IMR-90 (cell line): ENCODE results near the gene LRP11. TPM values are rescaled to one million over a fixed set of nuclear protein-coding genes. Genes with fewer than 3 reads are reported as not detected.

Experiments
- ATAC-seq: fragments of 200-7000 bp; cut with Tn5 transposase; 2 replicates; pipeline ENCODE4 v1.9.1; 2020; ENCODE audit warnings: low read depth, mild to moderate bottlenecking, moderate library complexity
- BruUV-seq: library from RNA; stranded (reverse); fragments of 400-500 nt; replicated peaks from 2 replicates; lab custom pipeline; 2021; lab: Mats Ljungman, UMichigan
- CTCF ChIA-PET: fragments of 300-600 bp; formaldehyde crosslinking; extraction: SDS; loops from one replicate; lab custom pipeline; 2021; ENCODE audit warnings: antibody characterized with exemption; lab: Yijun Ruan, JAX
- POLR2A ChIA-PET: fragments of 300-600 bp; sonication (Branson Sonifier 250); formaldehyde crosslinking; loops from one replicate; lab custom pipeline; 2022; ENCODE audit warnings: antibody characterized with exemption; ENCODE audit not compliant: unreplicated experiment; lab: Charles Lee
- DNase-seq: peaks from one replicate; pipeline ENCODE4 v3.0.0; 2013
- H2AFZ ChIP-seq: replicated peaks from 2 replicates; pipeline ENCODE3; 2013; ENCODE audit warnings: low read length, mild to moderate bottlenecking; ENCODE audit not compliant: poor library complexity
- H2AK5ac ChIP-seq: 2 replicates; pipeline ENCODE4 v1.6.1; 2013; ENCODE audit warnings: low read depth, low read length, inconsistent platforms
- H2AK9ac ChIP-seq: replicated peaks from 2 replicates; pipeline ENCODE3; 2013; ENCODE audit warnings: mild to moderate bottlenecking, low read depth, low read length, moderate library complexity; ENCODE audit not compliant: poor library complexity
- H2BK120ac ChIP-seq: 2 replicates; pipeline ENCODE4 v1.6.1; 2013; ENCODE audit warnings: low read depth, low read length, inconsistent platforms
- H2BK15ac ChIP-seq: 3 replicates; pipeline ENCODE4 v1.6.1; 2013; ENCODE audit warnings: low read depth, low read length, inconsistent platforms
- H2BK20ac ChIP-seq: 2 replicates; pipeline ENCODE4 v1.6.1; 2013; ENCODE audit warnings: low read depth, mild to moderate bottlenecking, inconsistent platforms, low read length, moderate library complexity
- H2BK5ac ChIP-seq: 2 replicates; pipeline ENCODE4 v1.6.1; 2013; ENCODE audit warnings: mild to moderate bottlenecking, low read depth, low read length, inconsistent platforms; ENCODE audit not compliant: poor library complexity, severe bottlenecking
- H3K14ac ChIP-seq: replicated peaks from 2 replicates; pipeline ENCODE4 v1.6.1; 2013; ENCODE audit warnings: low read depth, low read length, inconsistent platforms
- H3K18ac ChIP-seq: 2 replicates; pipeline ENCODE4 v1.6.1; 2013; ENCODE audit warnings: low read depth, low read length, control low read depth
- H3K23ac ChIP-seq: 2 replicates; pipeline ENCODE4 v1.6.1; 2013; ENCODE audit warnings: low read depth, low read length, inconsistent platforms
- H3K27ac ChIP-seq: 2 replicates; pipeline ENCODE4 v1.5.1; 2013; ENCODE audit warnings: mild to moderate bottlenecking, control low read depth, low read length; ENCODE audit not compliant: insufficient read depth
- H3K27me3 ChIP-seq: 2 replicates; pipeline ENCODE4 v1.6.1; 2013; ENCODE audit warnings: low read length; ENCODE audit not compliant: control insufficient read depth, insufficient read depth
- H3K36me3 ChIP-seq: 2 replicates; pipeline ENCODE4 v1.6.1; 2013; ENCODE audit warnings: low read length, mixed read lengths; ENCODE audit not compliant: control insufficient read depth, insufficient read depth
- H3K4ac ChIP-seq: 2 replicates; pipeline ENCODE4 v1.6.1; 2013; ENCODE audit warnings: low read depth, low read length, inconsistent platforms
- H3K4me1 ChIP-seq: 2 replicates; pipeline ENCODE4 v1.6.1; 2013; ENCODE audit warnings: low read length, mixed read lengths; ENCODE audit not compliant: control insufficient read depth, insufficient read depth
- H3K4me2 ChIP-seq: 2 replicates; pipeline ENCODE4 v1.6.1; 2013; ENCODE audit warnings: low read depth, mild to moderate bottlenecking, control low read depth, low read length, moderate library complexity
- H3K4me3 ChIP-seq: 2 replicates; pipeline ENCODE4 v1.5.1; 2013; ENCODE audit warnings: low read depth, mild to moderate bottlenecking, control low read depth, low read length, moderate library complexity; ENCODE audit not compliant: insufficient read depth
- H3K56ac ChIP-seq: 2 replicates; pipeline ENCODE4 v1.6.1; 2013; ENCODE audit warnings: low read length, inconsistent platforms; ENCODE audit not compliant: insufficient read depth; ENCODE audit errors: extremely low read depth
- H3K79me1 ChIP-seq, 2 experiments: 2 replicates each; pipeline ENCODE4 v1.6.1; 2013; ENCODE audit warnings: low read length in 2 of 2, inconsistent platforms in 1 of 2, low read depth in 1 of 2
- H3K9ac ChIP-seq: 2 replicates; pipeline ENCODE4 v1.6.1; 2013; ENCODE audit warnings: low read depth, low read length, control low read depth
- H3K9me1 ChIP-seq: 2 replicates; pipeline ENCODE4 v1.6.1; 2013; ENCODE audit warnings: low read length, inconsistent platforms; ENCODE audit not compliant: insufficient read depth
- H3K9me3 ChIP-seq: 2 replicates; pipeline ENCODE4 v1.6.1; 2013; ENCODE audit warnings: low read length; ENCODE audit not compliant: control insufficient read depth, insufficient read depth
- H4K20me1 ChIP-seq: 2 replicates; pipeline ENCODE4 v1.6.1; 2013; ENCODE audit warnings: low read length, inconsistent platforms; ENCODE audit not compliant: insufficient read depth
- H4K5ac ChIP-seq: 2 replicates; pipeline ENCODE4 v1.6.1; 2013; ENCODE audit warnings: mild to moderate bottlenecking, low read depth, low read length, control low read depth
- H4K8ac ChIP-seq, 2 experiments: 2 replicates each; pipeline ENCODE4 v1.6.1; 2013; ENCODE audit warnings: low read depth in 2 of 2, low read length in 2 of 2, control low read depth in 1 of 2, inconsistent platforms in 1 of 2
- H4K91ac ChIP-seq: 2 replicates; pipeline ENCODE4 v1.6.1; 2013; ENCODE audit warnings: low read depth, low read length, inconsistent platforms; ENCODE audit not compliant: insufficient read depth
- BHLHE40 ChIP-seq: fragments of 150-350 bp; IDR thresholded peaks from 2 replicates; pipeline ENCODE4 v1.6.1; 2016; ENCODE audit warnings: mild to moderate bottlenecking, low read depth, low read length
- CHD1 ChIP-seq: IDR thresholded peaks from 2 replicates; pipeline ENCODE4 v1.6.1; 2012; ENCODE audit warnings: low read depth, low read length, improper control_type of control experiment
- ELK1 ChIP-seq: fragments of 150-350 bp; IDR thresholded peaks from 2 replicates; pipeline ENCODE4 v1.6.1; 2016; ENCODE audit warnings: low read depth, mild to moderate bottlenecking, low read length, moderate library complexity, borderline replicate concordance
- FOS ChIP-seq: fragments of 150-350 bp; IDR thresholded peaks from 2 replicates; pipeline ENCODE4 v1.6.1; 2016; ENCODE audit warnings: low read depth, low read length
- MAZ ChIP-seq: IDR thresholded peaks from 2 replicates; pipeline ENCODE4 v1.6.1; 2012; ENCODE audit warnings: low read depth, mild to moderate bottlenecking, low read length, improper control_type of control experiment, moderate library complexity, borderline replicate concordance
- MXI1 ChIP-seq: IDR thresholded peaks from 2 replicates; pipeline ENCODE4 v1.6.1; 2012; ENCODE audit warnings: low read depth, mild to moderate bottlenecking, low read length, moderate library complexity, borderline replicate concordance
- NFE2L2 ChIP-seq: fragments of 150-350 bp; IDR thresholded peaks from 2 replicates; pipeline ENCODE4 v1.6.1; 2016; ENCODE audit warnings: low read depth, mild to moderate bottlenecking, low read length
- POLR2A ChIP-seq: IDR thresholded peaks from 2 replicates; pipeline ENCODE4 v1.6.1; 2012; ENCODE audit warnings: mild to moderate bottlenecking, low read depth, low read length
- RAD21 ChIP-seq: IDR thresholded peaks from 2 replicates; pipeline ENCODE4 v1.6.1; 2012; ENCODE audit warnings: low read length, improper control_type of control experiment
- RCOR1 ChIP-seq: IDR thresholded peaks from 2 replicates; pipeline ENCODE4 v1.6.1; 2012; ENCODE audit warnings: mild to moderate bottlenecking, low read length, improper control_type of control experiment; ENCODE audit not compliant: insufficient replicate concordance
- RFX5 ChIP-seq: IDR thresholded peaks from 2 replicates; pipeline ENCODE4 v1.8.0; 2012; ENCODE audit warnings: low read depth, mild to moderate bottlenecking, low read length, moderate library complexity
- SMC3 ChIP-seq: fragments of 150-350 bp; IDR thresholded peaks from 2 replicates; pipeline ENCODE4 v1.6.1; 2016; ENCODE audit warnings: low read depth, mild to moderate bottlenecking, antibody characterized with exemption, low read length, moderate library complexity
- USF2 ChIP-seq: fragments of 150-350 bp; IDR thresholded peaks from 2 replicates; pipeline ENCODE4 v1.6.1; 2017; ENCODE audit warnings: mild to moderate bottlenecking, antibody characterized with exemption, low read length, low read depth
- WGBS, 2 experiments: methylation state at CpG; one replicate each; pipeline versions ENCODE4 v1.1.5 to v1.1.7; 2013; ENCODE audit warnings: missing lambda C conversion rate in 2 of 2; ENCODE audit not compliant: insufficient read length in 1 of 2; ENCODE audit errors: extremely low coverage in 2 of 2; 5-methylcytosine and 5-hydroxymethylcytosine counted together
- dilution Hi-C: fragments of 300-500 bp; cut with HindIII; formaldehyde crosslinking; loops from one replicate; pipeline ENCODE4 v1.14.3; 2018; ENCODE audit warnings: low sequenced_read_pairs; ENCODE audit not compliant: unreplicated experiment
- in situ Hi-C: fragments of 300-500 bp; cut with MboI; formaldehyde crosslinking; loops from 3 replicates; pipeline ENCODE4 v1.14.3; 2019; ENCODE audit warnings: low sequenced_read_pairs, inconsistent platforms, mixed read lengths
- intact Hi-C: fragments of 100-400 bp; cut with micrococcal nuclease; formaldehyde crosslinking; loops from 2 replicates; pipeline ENCODE4 v1.10.0; 2022
- polyA plus RNA-seq, 3 experiments: library from polyadenylated mRNA; depleted of rRNA; stranded (reverse); fragments of >200 nt; gene quantifications; 2 replicates each; pipeline ENCODE4 v1.2.3, GENCODE V29; 2012; ENCODE audit warnings: low replicate concordance in 1 of 3
- total RNA-seq: library from RNA; depleted of rRNA; stranded (reverse); fragments of >200 nt; gene quantifications from 2 replicates; pipeline ENCODE4 v1.2.3, GENCODE V29; 2012
- TF ChIP-seq, protein P1 (sequence below): conservative IDR thresholded peaks from 2 replicates; pipeline ENCODE4 v1.5.1; 2012; ENCODE audit warnings: mild to moderate bottlenecking, low read depth, low read length, improper control_type of control experiment

Gene LRP11
- total and polyA plus RNA-seq, 2 of the 4 experiments (the other 2 are of a cell fraction), result 48.8 to 63.8 TPM

GRCh38 chr6:149901444-149902140 lies 37.4 kb upstream of the LRP11 start:
- no peak overlapping the region for H2AK5ac ChIP-seq
- H3K4me1 ChIP-seq, result peaks cover 9% of the 10 kb centered on the region
- DNase-seq, result no peak
- H3K36me3 ChIP-seq, result no peaks in the 10 kb centered on the region
- TF ChIP-seq, protein P1, sequence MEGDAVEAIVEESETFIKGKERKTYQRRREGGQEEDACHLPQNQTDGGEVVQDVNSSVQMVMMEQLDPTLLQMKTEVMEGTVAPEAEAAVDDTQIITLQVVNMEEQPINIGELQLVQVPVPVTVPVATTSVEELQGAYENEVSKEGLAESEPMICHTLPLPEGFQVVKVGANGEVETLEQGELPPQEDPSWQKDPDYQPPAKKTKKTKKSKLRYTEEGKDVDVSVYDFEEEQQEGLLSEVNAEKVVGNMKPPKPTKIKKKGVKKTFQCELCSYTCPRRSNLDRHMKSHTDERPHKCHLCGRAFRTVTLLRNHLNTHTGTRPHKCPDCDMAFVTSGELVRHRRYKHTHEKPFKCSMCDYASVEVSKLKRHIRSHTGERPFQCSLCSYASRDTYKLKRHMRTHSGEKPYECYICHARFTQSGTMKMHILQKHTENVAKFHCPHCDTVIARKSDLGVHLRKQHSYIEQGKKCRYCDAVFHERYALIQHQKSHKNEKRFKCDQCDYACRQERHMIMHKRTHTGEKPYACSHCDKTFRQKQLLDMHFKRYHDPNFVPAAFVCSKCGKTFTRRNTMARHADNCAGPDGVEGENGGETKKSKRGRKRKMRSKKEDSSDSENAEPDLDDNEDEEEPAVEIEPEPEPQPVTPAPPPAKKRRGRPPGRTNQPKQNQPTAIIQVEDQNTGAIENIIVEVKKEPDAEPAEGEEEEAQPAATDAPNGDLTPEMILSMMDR, result no peak
- no peak for TF ChIP-seq USF2
- no peak for TF ChIP-seq BHLHE40
- no peak for TF ChIP-seq SMC3
- no peak for TF ChIP-seq RFX5
- no peak for TF ChIP-seq POLR2A
- TF ChIP-seq MXI1, result no peak
- TF ChIP-seq NFE2L2, result no peak
- no peak for TF ChIP-seq MAZ
- no peak for TF ChIP-seq FOS
- TF ChIP-seq CHD1, result no peak
- TF ChIP-seq RAD21, result no peak
- no peak for TF ChIP-seq RCOR1
- TF ChIP-seq ELK1, result no peak
- ATAC-seq, result no peak
- H3K4me3 ChIP-seq, result no peak overlapping the region
- H2AFZ ChIP-seq, result no peak overlapping the region
- no peak overlapping the region for H2BK120ac ChIP-seq
- intact Hi-C loops, result no loop called here
- no peak overlapping the region for H3K4ac ChIP-seq
- in situ Hi-C loops, result no loop called here
- no peak overlapping the region for H3K4me2 ChIP-seq
- 37% methylated on average over 2 of the region's 6 CpGs; no CpG with 5 or more reads in 1 of the 2 experiments for WGBS, 2 experiments
- no peak overlapping the region for H3K27ac ChIP-seq
- H3K79me1 ChIP-seq, result no peaks in the 10 kb centered on the region
- H3K9me3 ChIP-seq, result no peaks in the 10 kb centered on the region
- BruUV-seq, result no TSS peak
- no peak overlapping the region for H3K23ac ChIP-seq
- H3K56ac ChIP-seq, result no peak overlapping the region
- no peak overlapping the region for H3K14ac ChIP-seq
- no peak overlapping the region for H4K91ac ChIP-seq
- H3K18ac ChIP-seq, result no peak overlapping the region
- H4K20me1 ChIP-seq, result no peaks in the 10 kb centered on the region
- peaks cover 9% of the 10 kb centered on the region for H3K9me1 ChIP-seq
- H4K8ac ChIP-seq, result no peak overlapping the region
- H3K27me3 ChIP-seq, result peaks cover 6% of the 10 kb centered on the region
- POLR2A ChIA-PET, result no interaction called here
- H2BK15ac ChIP-seq, result no peak overlapping the region
- no peak overlapping the region for H4K5ac ChIP-seq
- dilution Hi-C loops, result no loop called here
- no peak overlapping the region for H2BK20ac ChIP-seq
- H2AK9ac ChIP-seq, result no peak overlapping the region
- H2BK5ac ChIP-seq, result no peak overlapping the region
- CTCF ChIA-PET, result no interaction called here
- no peak overlapping the region for H3K9ac ChIP-seq
